ENCODE results near the gene VSTM2B.

VSTM2B gene

DNA sequence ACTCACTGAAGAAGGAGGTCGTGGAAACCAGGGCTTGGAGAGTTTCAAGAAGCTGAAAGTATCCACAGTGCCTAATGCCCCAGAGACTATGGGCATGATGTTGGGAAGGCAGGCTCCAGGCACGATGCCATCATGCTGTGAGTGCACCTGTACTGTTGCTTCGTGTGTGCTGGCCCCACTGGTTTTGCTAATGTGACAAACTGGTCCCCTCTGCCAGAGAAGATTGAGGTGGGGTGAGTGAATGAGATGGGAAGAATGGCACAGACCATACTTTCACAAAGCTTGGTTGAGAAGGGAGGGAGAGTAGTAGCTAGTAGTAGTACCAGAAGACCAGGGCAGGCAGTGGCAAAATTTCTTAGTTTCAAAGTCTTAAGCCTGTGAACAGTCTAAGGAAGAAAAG lies 61.3 kb downstream of the VSTM2B start:
- no peak for DNase-seq (ENCODE audit: extremely low read depth in 1 of 2, low read depth in 1 of 2)

DNA sequence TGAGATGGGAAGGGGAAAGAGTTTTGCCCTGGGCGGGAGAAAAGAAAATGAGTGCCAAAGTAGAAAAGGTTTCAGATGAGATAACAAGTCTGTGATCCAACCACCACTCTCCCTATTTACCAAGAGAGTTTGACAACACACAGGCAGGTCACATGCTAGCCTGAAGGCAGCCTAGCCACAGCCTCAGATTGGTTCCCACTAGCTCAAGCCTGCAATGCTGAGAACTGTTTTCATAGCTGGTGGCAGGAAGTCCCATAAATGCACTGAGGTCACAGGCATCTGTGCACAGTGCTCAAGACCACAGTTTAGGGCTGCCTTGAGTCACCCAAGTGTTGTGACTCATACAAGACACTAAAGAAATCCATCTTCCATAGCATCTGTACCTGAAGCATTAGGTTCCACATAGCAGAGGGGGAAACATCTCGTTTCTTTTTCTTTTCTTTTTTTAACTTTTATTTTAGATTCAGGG lies 61.8 kb downstream of the VSTM2B start:
- peak; percentile 23 to 24 for DNase-seq (ENCODE audit: extremely low read depth in 1 of 2, low read depth in 1 of 2)

DNA sequence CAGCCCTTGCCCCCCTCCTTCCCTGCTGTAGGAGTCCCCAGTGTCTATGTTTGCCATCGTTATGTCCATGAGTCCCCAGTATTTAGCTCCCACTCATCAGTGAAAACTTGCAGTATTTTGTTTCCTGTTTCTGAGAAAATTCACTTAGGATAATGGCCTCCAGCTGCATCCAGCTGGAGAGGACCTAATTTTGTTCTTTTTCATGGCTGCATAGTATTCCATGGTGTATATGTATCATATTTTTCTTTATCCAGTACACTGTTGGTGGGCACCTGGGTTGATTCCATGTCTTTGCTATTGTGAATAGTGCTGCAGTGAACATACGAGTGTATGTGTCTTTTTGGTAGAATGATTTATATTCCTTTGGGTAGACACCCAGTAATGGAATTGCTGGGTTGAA lies 62.3 kb downstream of the VSTM2B start:
- DNase-seq (ENCODE audit: extremely low read depth in 1 of 2, low read depth in 1 of 2): no peak

DNA sequence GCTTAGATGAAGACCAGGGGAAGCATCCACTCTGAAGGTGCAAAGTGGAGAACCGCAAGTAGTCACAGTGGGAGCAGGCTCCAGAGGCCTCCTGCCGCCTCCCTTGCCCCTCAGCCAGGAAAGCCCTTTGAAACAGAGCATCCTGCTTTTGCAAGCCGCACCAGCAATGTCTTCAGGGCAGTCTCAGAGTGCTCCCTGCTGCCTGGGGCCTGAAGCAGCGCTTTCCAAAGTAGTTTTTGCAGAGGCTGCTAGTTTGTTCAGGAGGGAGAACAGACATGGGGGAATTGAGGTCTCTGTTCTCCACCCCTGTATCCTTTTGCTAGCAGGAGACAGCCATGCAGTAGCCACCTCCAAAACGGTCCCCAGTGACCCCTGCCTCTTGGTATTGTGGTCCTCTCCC lies 64.5 kb downstream of the VSTM2B start:
- DNase-seq (ENCODE audit: extremely low read depth in 1 of 2, low read depth in 1 of 2): no peak

DNA sequence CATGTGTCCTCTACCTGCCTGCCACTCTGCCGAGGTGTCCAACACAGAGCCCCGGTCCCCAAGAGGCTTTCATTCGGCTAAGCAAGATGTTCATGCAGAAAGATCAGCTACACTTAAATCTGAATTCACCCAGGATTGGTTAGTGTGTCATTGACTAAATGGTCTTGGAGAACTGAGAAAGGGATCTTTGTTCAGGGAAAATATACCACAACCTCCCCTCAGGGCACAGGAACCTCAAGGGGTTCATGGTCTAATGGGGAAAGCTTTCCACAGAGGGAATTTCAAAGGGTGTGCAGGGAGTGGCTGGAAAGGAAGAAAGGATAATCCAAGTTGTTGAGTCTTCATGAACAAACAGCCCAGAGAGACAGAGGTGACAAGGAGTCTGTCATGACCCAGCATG lies 65.9 kb downstream of the VSTM2B start:
- no peak for DNase-seq (ENCODE audit: extremely low read depth in 1 of 2, low read depth in 1 of 2)

DNA sequence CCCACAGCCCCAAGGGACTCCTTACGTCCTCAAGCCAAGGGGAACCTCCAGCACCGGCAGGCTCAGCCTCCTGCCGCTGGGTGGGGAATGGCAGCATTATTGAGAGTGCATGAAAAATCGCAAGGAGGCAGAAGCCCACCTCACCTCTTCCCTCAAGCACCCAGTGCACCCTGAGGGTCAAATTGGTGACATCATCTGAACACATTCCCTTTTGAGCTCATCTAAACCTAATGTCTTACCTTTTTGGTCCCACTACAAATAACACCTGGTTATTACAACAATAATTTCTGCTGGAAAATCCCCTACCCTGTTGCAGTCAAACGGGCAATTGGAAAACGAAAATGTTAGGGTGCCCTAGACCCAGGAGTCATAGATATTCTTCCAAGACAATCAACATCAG lies 68.1 kb downstream of the VSTM2B start:
- DNase-seq (ENCODE audit: extremely low read depth in 1 of 2, low read depth in 1 of 2): no peak

DNA sequence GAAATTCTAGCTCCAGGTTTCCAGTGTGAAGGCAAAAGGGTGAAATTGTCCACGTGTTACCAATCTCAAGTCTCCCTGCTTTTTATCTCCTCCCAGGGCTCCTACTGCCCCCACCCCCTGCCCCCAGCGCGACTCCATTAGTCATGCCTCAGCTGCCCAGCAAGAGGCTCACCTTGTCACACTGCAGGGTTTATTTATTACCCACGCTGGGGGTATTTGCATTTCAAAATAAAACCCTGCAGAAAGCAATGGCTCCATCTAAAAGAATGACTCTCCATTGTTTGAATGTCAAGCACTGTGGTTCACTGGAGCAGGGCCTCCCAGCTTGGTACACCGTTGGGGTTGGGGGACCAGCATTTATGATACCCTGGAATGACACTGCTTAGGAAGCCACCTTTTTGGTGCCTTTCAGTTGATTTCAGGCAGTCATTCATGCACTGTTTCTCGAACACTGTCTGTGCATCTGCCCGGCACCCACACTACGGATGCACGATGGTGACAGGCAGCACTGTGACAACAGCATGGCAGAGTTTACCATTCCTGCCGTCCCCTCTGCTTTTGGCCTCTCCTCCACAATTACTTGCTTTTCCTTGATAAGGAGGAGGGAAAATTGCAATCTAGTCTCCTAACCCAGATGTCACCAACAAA lies 70.4 kb downstream of the VSTM2B start:
- no peak for DNase-seq (ENCODE audit: extremely low read depth in 1 of 2, low read depth in 1 of 2)

DNA sequence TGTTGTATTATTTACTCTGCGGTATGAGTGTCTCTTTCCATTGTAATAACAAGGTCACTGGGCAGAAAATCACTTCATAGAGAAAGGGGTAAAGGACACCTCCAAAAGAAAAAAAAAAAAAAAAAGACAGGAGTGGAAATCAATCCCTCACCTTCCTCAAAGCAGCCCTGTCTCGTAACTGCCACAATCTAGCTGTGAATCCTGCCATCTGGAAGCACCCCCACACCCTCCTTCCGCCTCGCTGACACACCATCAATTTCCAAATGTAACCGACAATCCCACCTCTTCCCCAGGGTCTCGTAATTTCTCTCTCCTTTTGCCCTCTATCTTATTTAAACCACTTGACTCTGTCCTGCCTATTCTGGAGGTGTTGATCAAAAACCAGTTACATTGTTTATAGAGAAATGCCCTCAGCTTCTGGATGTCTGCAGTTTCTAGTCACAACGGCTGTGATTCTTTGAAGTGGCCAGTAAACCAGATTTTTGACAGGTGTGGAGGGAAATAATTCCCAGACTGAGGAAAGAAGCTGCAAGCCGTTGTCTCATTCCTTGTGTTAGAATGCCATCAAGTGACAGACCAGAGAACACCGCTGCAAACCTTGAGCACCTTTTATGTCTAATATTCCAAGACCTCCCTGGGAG lies 71.2 kb downstream of the VSTM2B start:
- no peak for DNase-seq (ENCODE audit: extremely low read depth in 1 of 2, low read depth in 1 of 2)

DNA sequence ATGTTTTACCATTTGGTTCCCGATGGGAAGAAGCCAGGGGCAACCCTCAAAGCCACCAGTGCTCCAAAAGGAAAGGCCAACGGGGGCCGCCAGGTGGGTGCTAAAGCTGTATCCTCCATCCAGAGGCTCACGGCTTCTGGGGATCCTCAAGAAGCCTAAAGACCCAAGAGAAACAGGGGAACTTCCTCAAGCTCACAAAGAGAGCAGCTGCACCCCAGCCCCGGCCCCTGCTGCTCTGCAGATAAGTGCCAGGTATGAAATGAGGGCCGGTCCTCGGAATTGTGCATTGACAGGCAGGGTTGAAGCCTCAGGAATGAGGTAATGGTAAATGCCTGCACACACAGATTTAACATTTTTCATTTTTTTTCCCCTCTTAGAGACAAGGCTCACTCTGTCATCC lies 72.2 kb downstream of the VSTM2B start:
- DNase-seq (ENCODE audit: extremely low read depth in 1 of 2, low read depth in 1 of 2): no peak

DNA sequence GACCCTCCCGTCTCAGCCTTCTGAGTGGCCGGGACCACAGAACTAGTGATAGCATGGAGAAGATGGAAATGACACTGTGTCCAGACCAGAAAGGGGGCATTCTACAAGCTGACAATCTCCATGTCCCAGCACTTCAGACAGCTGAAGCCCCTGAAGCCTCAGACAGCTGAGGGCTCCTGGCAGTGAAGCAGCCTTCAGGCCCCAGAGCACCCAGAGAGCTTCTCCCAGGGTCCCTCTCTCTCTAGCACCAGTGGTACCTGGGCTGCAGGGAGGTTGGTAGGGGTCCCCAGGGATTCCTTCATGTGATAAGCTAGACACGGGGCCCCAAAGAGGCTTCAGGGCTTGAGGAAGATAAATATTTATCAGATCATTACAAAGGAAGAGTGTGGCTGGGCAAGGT lies 72.7 kb downstream of the VSTM2B start:
- DNase-seq (ENCODE audit: extremely low read depth in 1 of 2, low read depth in 1 of 2): no peak

DNA sequence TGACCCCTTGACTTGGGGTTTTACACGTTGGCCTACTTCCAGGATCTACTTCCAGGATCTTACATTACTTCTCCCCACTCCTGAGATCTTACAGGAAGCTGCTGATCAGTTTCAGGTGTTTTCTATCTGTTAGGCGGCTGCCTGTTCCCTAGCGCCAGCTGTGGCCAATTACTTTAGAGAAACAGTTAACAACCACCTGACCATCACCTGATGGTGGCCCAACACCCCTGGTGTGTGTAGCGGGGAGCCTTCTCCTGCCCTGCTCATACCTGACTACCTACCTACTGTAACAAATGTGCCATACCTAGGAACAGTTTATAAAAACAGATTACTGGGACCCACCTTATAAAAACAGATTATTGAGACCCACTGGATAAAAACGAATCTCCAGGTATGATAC lies 77.5 kb downstream of the VSTM2B start:
- DNase-seq (ENCODE audit: extremely low read depth in 1 of 2, low read depth in 1 of 2): no peak

DNA sequence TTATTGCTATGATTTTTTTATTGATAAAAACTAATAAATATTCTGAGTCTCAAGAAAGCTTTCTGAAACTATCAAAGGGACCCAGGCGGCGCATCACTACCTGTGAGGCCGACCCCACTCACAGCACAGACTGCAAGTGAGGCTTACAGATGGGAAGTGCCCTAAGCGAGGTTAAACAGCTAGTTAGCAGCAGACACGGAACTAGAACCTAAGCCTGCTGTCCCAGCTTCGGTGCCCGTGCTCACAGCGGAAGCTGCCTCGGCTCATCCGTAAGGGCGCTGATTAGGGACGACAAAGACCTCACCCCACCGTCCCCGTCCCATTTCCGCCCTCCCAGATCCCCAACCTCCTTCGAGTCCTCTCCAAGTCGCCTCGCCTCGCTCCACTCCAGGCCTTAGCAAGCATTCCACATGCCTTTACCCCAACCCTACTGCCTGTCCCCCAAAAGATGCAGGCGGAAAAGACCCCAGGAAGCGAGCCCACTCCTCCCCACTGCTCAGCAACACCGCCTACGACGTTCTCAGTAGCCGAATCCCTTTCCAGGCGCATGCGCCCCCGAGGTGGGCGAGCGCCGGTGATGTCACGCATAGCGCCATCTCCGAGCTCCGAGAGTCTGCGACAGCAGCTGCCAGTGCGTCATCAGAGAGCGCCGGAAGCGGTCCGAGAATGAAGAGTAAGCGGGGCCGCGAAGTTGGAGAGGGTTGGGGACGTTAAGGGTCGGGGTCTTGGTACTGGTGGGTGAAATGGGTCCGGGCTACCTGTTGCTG lies 80.0 kb downstream of the VSTM2B start, which contains the start of gene POP4:
POP4 (plus strand) TSS at position 631 of the 767 bp plus-strand sequence; CDS start at position 667, 36 bp downstream.
- DNase-seq (ENCODE audit: extremely low read depth in 1 of 2, low read depth in 1 of 2): peak; percentile 95 to 99

DNA sequence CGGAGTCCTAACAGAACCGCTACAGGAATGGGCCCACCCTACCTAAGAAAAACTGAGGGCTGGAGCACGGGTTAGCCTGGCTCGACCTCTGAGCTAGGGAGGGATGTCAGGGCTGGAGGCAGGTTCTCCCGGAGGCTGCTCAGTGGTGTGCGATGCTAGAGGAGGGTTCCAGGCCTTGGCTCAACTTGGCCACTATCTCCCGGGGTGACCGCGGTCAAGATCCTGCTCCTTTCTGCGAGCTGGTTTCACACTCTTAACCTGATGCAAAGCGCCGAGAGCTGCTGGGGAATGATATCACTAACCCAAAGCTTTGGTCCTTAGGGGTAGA lies 80.6 kb downstream of the VSTM2B start:
- DNase-seq (ENCODE audit: extremely low read depth in 1 of 2, low read depth in 1 of 2): no peak

DNA sequence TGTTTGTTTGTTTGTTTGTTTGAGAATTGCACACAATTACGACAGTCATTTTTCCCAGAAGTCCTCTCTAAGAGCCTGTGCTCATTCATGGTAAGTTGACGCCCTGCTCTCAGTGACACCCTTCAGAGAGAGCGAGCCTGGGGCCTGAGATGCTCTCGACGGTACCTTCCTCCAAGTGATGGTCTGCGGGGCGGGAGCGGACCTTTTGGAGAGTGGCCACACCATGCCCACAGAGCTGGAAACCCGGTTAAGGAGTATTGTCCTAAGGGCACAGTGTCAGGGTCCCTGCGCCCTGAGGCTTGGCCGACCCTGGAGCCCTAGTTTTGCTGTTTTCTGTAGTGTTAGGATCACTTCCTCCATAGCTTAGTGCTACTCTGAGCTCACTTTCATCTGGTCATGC lies 83.8 kb downstream of the VSTM2B start:
- DNase-seq (ENCODE audit: extremely low read depth in 1 of 2, low read depth in 1 of 2): no peak

DNA sequence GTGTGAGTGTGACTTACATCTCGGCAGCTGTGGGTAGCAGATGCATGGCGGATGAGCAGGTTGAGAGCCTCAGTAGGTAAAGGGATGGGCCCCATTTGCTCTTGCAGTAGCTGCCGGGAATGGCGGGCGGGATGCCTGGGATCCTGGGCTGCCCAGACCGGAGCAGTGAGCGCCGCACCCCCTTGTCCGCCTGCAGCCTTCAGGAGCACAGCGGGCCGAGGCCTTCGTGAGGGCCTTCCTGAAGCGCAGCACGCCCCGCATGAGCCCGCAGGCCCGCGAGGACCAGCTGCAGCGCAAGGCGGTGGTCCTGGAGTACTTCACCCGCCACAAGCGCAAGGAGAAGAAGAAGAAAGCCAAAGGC lies 84.4 kb downstream of the VSTM2B start:
- DNase-seq (ENCODE audit: extremely low read depth in 1 of 2, low read depth in 1 of 2): no peak

DNA sequence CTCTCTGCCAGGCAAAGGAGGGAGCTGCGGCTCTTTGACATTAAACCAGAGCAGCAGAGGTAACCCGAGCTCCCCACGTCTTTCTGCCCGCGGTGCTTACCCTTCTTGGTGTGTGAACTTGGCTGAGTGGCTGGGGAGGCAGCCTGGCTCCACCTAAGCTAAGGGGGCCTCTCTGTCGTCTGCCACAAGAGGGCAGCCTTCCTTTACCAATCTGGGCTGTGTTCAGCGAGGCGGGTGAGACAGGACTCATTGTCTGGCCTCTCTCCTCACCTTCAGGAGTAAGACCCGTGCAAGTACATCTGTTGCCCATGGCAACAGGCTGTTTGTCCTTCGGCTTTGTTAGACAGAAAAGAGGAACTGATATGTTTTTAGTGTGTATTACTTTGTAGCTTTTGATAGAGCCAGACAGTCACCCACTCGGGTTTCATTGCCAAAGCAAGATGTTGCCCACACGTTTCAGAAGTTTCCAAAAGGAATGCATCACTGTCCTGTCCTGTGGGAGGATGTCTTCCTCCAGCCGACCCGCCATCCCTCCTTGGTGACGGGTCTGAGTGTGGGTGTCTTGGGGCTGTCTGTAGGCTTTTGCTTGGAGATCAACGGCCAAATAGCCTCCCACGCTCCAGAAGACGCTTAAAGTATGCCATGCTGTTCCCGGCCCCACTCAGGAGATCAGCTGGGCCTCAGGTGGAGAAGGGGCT lies 84.9 kb downstream of the VSTM2B start:
- DNase-seq (ENCODE audit: extremely low read depth in 1 of 2, low read depth in 1 of 2): peak; percentile 74 to 75

DNA sequence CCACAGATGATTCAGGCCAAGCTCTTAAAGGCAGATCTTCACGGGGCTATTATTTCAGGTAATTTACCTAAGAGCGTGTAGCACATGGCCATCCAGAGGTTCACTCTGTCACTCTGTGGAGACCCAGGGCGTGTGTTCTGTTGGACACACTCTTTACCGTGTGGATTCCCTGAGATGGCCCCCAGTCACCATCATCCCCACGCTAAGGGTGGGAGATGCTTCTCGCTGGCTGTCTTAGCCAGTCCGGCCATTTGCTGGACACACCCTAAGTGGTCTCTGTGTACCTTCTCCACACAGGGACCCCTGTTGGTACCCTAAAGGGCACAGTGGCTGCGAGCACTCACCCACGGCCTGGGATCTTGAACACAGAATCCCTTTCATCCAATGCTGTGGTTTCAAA lies 86.3 kb downstream of the VSTM2B start:
- DNase-seq (ENCODE audit: extremely low read depth in 1 of 2, low read depth in 1 of 2): no peak

DNA sequence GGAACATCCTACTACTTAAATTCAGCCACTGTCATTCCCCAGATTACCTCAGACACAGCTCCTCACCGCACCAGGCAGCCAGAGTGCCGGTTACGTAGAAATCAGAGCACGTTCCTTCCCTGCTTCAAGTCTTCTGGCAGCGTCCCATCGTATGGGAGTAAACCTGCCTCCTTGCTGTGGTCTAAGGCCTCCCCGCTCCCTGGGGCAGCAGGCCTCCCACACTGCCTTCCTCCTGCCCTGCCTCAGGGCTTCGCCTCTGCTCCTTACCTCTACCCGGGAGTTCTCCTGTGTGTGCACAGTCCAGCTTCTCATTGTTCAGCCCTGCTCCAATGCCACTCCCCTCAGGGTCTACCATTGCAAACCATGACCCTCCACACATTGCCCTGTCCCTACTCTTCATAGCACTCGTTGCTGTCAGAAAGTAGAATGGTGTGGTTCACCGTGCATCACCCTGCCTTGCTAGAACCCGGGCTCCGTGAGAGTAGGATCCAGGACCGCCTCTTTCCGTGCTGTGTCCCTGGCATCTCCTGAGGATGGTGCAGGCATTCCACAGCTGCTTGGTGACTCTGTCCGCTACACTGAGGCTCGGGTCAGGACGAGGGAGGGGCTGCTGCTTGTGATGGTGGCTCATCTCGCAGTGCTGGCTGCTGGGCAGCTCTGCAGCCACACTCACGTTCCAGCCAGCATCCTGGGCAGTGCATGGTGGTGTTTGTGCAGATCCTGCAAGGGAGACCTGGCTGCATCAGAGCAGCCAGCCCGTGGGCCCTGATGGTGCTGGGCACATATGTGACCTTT lies 87.2 kb downstream of the VSTM2B start:
- no peak for DNase-seq (ENCODE audit: extremely low read depth in 1 of 2, low read depth in 1 of 2)

DNA sequence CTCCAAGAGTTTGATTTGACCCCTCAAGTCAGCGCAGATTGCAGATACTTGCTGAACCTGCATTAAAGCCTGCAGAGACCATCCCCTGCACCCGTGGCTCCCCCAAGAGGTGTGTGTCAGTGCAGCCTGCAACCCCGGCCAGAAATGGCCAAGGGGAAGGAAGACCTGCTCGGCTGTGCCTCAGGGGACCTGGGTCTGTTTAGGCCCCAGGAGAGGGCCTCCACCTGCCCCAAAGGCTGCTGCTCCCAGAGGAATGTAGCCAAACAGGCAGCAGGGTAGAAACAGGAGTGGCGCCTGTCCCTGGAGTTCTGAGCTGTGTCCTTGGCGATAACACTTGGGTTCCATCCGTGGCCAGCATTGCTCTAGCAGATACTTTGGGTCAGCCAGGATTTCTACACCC lies 88.3 kb downstream of the VSTM2B start:
- DNase-seq (ENCODE audit: extremely low read depth in 1 of 2, low read depth in 1 of 2): no peak

Data from activated CD8-positive, alpha-beta memory T cell treated with anti-CD3 and anti-CD28 coated beads for 1 hour (primary cell).